ENCODE results near the gene SLC38A7. TPM values are rescaled to one million over a fixed set of nuclear protein-coding genes. Genes with fewer than 3 reads are reported as not detected.

Gene SLC38A7
- total and polyA plus RNA-seq, 2 donors (not counting 3 experiments of a cell fraction or from before 2014, with no cell fraction given) = 33.2 to 44.4 TPM

DNA sequence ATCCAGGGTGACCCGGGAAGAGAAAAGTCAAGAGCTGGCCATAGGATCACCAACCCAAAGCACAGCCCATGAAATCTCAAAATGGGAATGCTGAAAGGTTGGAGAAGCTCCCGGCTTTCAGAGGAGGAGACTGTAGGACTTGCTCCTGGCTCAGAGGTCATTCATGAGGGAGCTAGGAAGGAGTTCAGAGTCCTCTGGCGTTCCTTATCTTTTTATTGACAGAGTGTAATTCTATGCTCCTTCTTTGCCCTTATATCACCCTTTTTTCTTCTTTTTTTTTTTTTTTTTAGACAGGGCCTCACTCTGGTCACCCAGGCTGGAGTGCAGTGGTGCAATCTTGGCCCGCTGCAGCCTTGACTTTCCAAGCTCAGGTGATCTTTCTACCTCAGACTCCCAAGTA is 27.7 kb downstream of the SLC38A7 start:
- FAIRE-seq (no peak), DNase-seq (ENCODE audit: low read depth, low spot score) (no peak)
- no peaks in the 10 kb centered on the region for H3K79me2 ChIP-seq (ENCODE audit: control insufficient read depth, insufficient read depth, low read length)
- TF ChIP-seq JUN (IDR thresholded peaks at IDR 0.05; ENCODE audit: borderline replicate concordance, insufficient read depth, insufficient read length, low read depth) (no peak), POLR2A (IDR thresholded peaks at IDR 0.05; ENCODE audit: low read depth, low read length) (no peak), FOS (IDR thresholded peaks at IDR 0.05; ENCODE audit: borderline replicate concordance, insufficient read depth, low read length) (no peak), EZH2 (IDR thresholded peaks at IDR 0.05; ENCODE audit: borderline replicate concordance, low read depth, low read length, severe bottlenecking) (no peak), POLR2AphosphoS5 (IDR thresholded peaks at IDR 0.05; ENCODE audit: insufficient read depth, low read depth, low read length) (no peak), GATA2 (IDR thresholded peaks at IDR 0.05; ENCODE audit: insufficient read depth, insufficient read length, low read depth, low read length) (no peak), MYC (IDR thresholded peaks at IDR 0.05; ENCODE audit: low read depth, low read length) (no peak)
- TF ChIP-seq, protein P1, sequence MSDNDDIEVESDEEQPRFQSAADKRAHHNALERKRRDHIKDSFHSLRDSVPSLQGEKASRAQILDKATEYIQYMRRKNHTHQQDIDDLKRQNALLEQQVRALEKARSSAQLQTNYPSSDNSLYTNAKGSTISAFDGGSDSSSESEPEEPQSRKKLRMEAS (IDR thresholded peaks at IDR 0.05; ENCODE audit: insufficient read depth, insufficient read length) = no peak
- TF ChIP-seq, protein P2, sequence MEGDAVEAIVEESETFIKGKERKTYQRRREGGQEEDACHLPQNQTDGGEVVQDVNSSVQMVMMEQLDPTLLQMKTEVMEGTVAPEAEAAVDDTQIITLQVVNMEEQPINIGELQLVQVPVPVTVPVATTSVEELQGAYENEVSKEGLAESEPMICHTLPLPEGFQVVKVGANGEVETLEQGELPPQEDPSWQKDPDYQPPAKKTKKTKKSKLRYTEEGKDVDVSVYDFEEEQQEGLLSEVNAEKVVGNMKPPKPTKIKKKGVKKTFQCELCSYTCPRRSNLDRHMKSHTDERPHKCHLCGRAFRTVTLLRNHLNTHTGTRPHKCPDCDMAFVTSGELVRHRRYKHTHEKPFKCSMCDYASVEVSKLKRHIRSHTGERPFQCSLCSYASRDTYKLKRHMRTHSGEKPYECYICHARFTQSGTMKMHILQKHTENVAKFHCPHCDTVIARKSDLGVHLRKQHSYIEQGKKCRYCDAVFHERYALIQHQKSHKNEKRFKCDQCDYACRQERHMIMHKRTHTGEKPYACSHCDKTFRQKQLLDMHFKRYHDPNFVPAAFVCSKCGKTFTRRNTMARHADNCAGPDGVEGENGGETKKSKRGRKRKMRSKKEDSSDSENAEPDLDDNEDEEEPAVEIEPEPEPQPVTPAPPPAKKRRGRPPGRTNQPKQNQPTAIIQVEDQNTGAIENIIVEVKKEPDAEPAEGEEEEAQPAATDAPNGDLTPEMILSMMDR (IDR thresholded peaks at IDR 0.05; ENCODE audit: extremely low read depth in 1 of 2, insufficient read depth in 1 of 2, low read depth in 1 of 2, low read length in 2 of 2) = no peak
- no peak overlapping the region for H3K4me2 ChIP-seq (ENCODE audit: insufficient read depth, low read length)
- H3K4me3 ChIP-seq (replicated peaks in 1 of 3; ENCODE audit: insufficient read depth in 1 of 3, low read depth in 1 of 3, low read length in 3 of 3) = no peak overlapping the region
- H2AFZ ChIP-seq (ENCODE audit: low read depth, low read length) = no peak overlapping the region
- H3K4me1 ChIP-seq (ENCODE audit: control insufficient read depth, extremely low read depth, insufficient read depth, low read length) = no peaks in the 10 kb centered on the region
- no peaks in the 10 kb centered on the region for H4K20me1 ChIP-seq (replicated peaks; ENCODE audit: control insufficient read depth, extremely low read depth, insufficient read depth, low read length)
- dilution Hi-C loops (cut with MboI; ENCODE audit: extremely low pct_ligation_motif_present, low sequenced_read_pairs) (no loop called here), intact Hi-C loops (cut with micrococcal nuclease) (no loop called here)
- peaks cover 2 to 5% of the 10 kb centered on the region in 2 experiments for H3K27me3 ChIP-seq (ENCODE audit: control insufficient read depth in 2 of 2, insufficient read depth in 2 of 2, low read length in 2 of 2)
- ChIA-PET POLR2A (interaction anchor here (0.6 kb wide), 1 partner anchor 28 kb away, joined by 3 read pairs; no protein-coding TSS in a partner anchor), CTCF (interaction anchor here (0.7 to 7.6 kb wide), 5 partner anchors 8 to 157 kb away, joined by 3 to 64 read pairs (median 3); partner anchors contain the start of gene NDRG4)
- no peaks in the 10 kb centered on the region for H3K9me1 ChIP-seq (replicated peaks; ENCODE audit: control insufficient read depth, extremely low read depth, insufficient read depth, low read length)
- no TSS peak for BruUV-seq (replicated peaks)
- H3K9me3 ChIP-seq (replicated peaks; ENCODE audit: control insufficient read depth, insufficient read depth, low read length) = no peaks in the 10 kb centered on the region
- no peak overlapping the region for H3K27ac ChIP-seq (ENCODE audit: insufficient read depth, low read depth, low read length)
- no peak overlapping the region for H3K9ac ChIP-seq (replicated peaks; ENCODE audit: extremely low read depth, insufficient read depth, low read length)
- H3K36me3 ChIP-seq (ENCODE audit: control insufficient read depth in 2 of 2, extremely low read depth in 1 of 2, insufficient read depth in 2 of 2, low read length in 2 of 2) = no peaks in the 10 kb centered on the region

All from endothelial cell of umbilical vein (primary cell).